Measurements from ENCODE around the gene NAV2.

NAV2 gene

DNA sequence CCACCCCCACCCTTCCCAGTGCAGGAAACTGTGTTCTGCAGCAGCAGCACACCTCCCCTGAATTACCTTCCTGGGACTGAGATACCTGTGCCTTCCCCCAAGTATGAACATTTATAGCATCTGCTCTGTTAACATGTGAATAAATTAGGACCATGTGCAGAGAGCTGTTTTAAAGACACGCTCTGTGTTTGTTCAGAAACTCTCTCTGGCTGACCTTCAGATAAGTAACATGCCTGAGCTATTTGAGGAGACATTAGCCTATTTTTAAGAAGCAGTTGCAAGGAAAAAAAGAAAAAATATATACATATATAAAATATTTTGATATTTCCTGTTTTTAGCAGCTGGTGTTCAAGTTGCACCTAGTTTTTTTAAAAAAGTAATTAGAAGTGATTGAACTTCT lies 5.4 kb downstream of the NAV2 start:
- no peak for TF ChIP-seq CTCF (IDR thresholded peaks at IDR 0.05; ENCODE audit: low read depth, low read length, missing control alignments)
- H3K4me3 ChIP-seq (ENCODE audit: low read depth, low read length): no peak overlapping the region
- peaks cover 2% of the 10 kb centered on the region for H3K36me3 ChIP-seq (replicated peaks)
- DNase-seq: no peak
- no peaks in the 10 kb centered on the region for H3K27me3 ChIP-seq (replicated peaks)
- no peak overlapping the region for H3K27ac ChIP-seq
- in situ Hi-C loops (cut with HindIII; ENCODE audit: low pct_ligation_motif_present, low sequenced_read_pairs): no loop called here

GRCh38 chr11:19718951-19719350 lies 6.3 kb downstream of the NAV2 start:
- no peak for TF ChIP-seq CTCF (IDR thresholded peaks at IDR 0.05; ENCODE audit: low read depth, low read length, missing control alignments)
- Histone ChIP-seq H3K27ac (no peak overlapping the region), H3K27me3 (replicated peaks) (no peaks in the 10 kb centered on the region), H3K36me3 (replicated peaks) (peaks cover 2% of the 10 kb centered on the region), H3K4me3 (ENCODE audit: low read depth, low read length) (no peak overlapping the region)
- DNase-seq: no peak
- in situ Hi-C loops (cut with HindIII; ENCODE audit: low pct_ligation_motif_present, low sequenced_read_pairs): no loop called here

- TF ChIP-seq CTCF (IDR thresholded peaks at IDR 0.05; ENCODE audit: low read depth, low read length, missing control alignments): no peak
- Histone ChIP-seq H3K27ac (no peak overlapping the region), H3K4me3 (ENCODE audit: low read depth, low read length) (no peak overlapping the region), H3K27me3 (replicated peaks) (no peaks in the 10 kb centered on the region), H3K36me3 (replicated peaks) (peaks cover 2% of the 10 kb centered on the region)
- in situ Hi-C loops (cut with HindIII; ENCODE audit: low pct_ligation_motif_present, low sequenced_read_pairs): no loop called here
- DNase-seq: no peak
These were observed 7.3 kb downstream of the NAV2 start for GRCh38 chr11:19719960-19720359.

DNA sequence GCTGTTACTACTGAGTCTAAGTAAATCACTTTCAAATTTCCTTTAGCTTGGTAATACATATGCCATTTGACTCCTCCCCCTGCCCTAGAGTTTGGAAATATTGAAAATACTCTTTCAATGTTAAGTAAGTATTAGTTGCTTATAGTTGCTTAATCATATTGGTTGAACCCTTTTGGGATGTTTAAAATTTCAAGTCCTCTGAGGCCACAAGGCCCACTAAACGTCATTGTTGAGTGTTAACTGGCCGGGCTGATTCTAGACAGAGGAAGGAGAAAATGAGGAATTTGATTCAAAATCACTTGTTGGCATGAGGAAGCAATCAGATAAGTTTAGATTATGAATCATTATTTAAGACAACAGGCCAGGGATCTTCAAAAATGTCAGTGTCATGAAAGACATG lies 8.5 kb downstream of the NAV2 start:
- Histone ChIP-seq H3K27ac (no peak overlapping the region), H3K36me3 (replicated peaks) (peaks cover 2% of the 10 kb centered on the region), H3K4me3 (ENCODE audit: low read depth, low read length) (no peak overlapping the region), H3K27me3 (replicated peaks) (no peaks in the 10 kb centered on the region)
- no peak for DNase-seq
- no peak for TF ChIP-seq CTCF (IDR thresholded peaks at IDR 0.05; ENCODE audit: low read depth, low read length, missing control alignments)
- in situ Hi-C loops (cut with HindIII; ENCODE audit: low pct_ligation_motif_present, low sequenced_read_pairs): no loop called here

DNA sequence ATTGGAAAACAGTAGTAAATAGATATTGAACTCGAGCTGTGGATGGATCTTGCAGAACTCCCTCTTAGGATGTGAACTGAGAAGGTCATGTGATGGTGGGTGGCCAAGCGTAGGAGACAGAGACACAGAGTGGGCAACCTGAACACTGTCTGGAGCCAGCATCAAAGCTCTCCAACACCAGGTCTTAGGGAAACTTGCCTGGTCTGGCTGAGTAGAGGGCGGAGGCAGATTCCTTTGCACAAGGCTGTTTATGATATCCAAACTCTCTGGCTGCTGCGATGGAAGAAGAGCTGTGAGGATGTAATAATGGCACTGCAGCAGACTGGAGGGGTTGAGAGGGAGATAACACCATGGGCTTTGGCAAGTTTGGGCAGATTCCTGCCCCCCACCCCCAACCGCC lies 10.1 kb downstream of the NAV2 start:
- no peaks in the 10 kb centered on the region for H3K27me3 ChIP-seq (replicated peaks)
- peaks cover 4% of the 10 kb centered on the region for H3K36me3 ChIP-seq (replicated peaks)
- DNase-seq: no peak
- in situ Hi-C loops (cut with HindIII; ENCODE audit: low pct_ligation_motif_present, low sequenced_read_pairs): no loop called here
- no peak for TF ChIP-seq CTCF (IDR thresholded peaks at IDR 0.05; ENCODE audit: low read depth, low read length, missing control alignments)
- H3K4me3 ChIP-seq (ENCODE audit: low read depth, low read length): no peak overlapping the region
- no peak overlapping the region for H3K27ac ChIP-seq

- no peak for TF ChIP-seq CTCF (IDR thresholded peaks at IDR 0.05; ENCODE audit: low read depth, low read length, missing control alignments)
- no peaks in the 10 kb centered on the region for H3K27me3 ChIP-seq (replicated peaks)
- no peak overlapping the region for H3K4me3 ChIP-seq (ENCODE audit: low read depth, low read length)
- no peak overlapping the region for H3K27ac ChIP-seq
- H3K36me3 ChIP-seq (replicated peaks): peaks cover 4% of the 10 kb centered on the region
- DNase-seq: peak; percentile 17
- in situ Hi-C loops (cut with HindIII; ENCODE audit: low pct_ligation_motif_present, low sequenced_read_pairs): no loop called here
These were observed 11.1 kb downstream of the NAV2 start for GRCh38 chr11:19723572-19724342.
